Tongue (tissue), 2 donors: ENCODE measurements around the gene RAPGEF4. TPM values are rescaled to one million over a fixed set of nuclear protein-coding genes. Genes with fewer than 3 reads are reported as not detected.

Experiments used
- DNase-seq: peaks from one replicate; pipeline ENCODE4 v3.0.0-alpha.2; 2015
- total RNA-seq: library from RNA; depleted of rRNA; stranded (reverse); fragments of >200 nt; gene quantifications from one replicate; pipeline ENCODE4 v1.2.3, GENCODE V29; 2014

RAPGEF4 gene
- total RNA-seq, 1 donor from 2014 or later: 11.3 TPM

- DNase-seq: no peak
These were observed 202.5 kb downstream of the RAPGEF4 start for GRCh38 chr2:172937884-172938712.

GRCh38 chr2:172938713-172939375, 203.2 kb downstream of the RAPGEF4 start:
- DNase-seq: no peak

GRCh38 chr2:172943539-172943938, 207.9 kb downstream of the RAPGEF4 start:
- no peak for DNase-seq

- DNase-seq: no peak
These were observed 208.6 kb downstream of the RAPGEF4 start for GRCh38 chr2:172944022-172944793.

GRCh38 chr2:172944794-172945509, 209.3 kb downstream of the RAPGEF4 start:
- DNase-seq: no peak

- no peak for DNase-seq
These were observed 209.8 kb downstream of the RAPGEF4 start for GRCh38 chr2:172945510-172945850.

- no peak for DNase-seq
These were observed 212.0 kb downstream of the RAPGEF4 start for GRCh38 chr2:172947461-172948153.

GRCh38 chr2:172949522-172949921, 213.9 kb downstream of the RAPGEF4 start:
- no peak for DNase-seq

GRCh38 chr2:172950565-172950964, 214.9 kb downstream of the RAPGEF4 start:
- DNase-seq: no peak

- no peak for DNase-seq
These were observed 215.9 kb downstream of the RAPGEF4 start for GRCh38 chr2:172951554-172951953.

- DNase-seq: no peak
These were observed 217.8 kb downstream of the RAPGEF4 start for GRCh38 chr2:172953411-172953810.

- DNase-seq: no peak
These were observed 218.6 kb downstream of the RAPGEF4 start for GRCh38 chr2:172953970-172954852.

GRCh38 chr2:172955587-172955986, 219.9 kb downstream of the RAPGEF4 start:
- DNase-seq: no peak

GRCh38 chr2:172957734-172958133, 222.1 kb downstream of the RAPGEF4 start:
- DNase-seq: no peak

- no peak for DNase-seq
These were observed 226.4 kb downstream of the RAPGEF4 start for GRCh38 chr2:172962082-172962481.

- DNase-seq: no peak
These were observed 227.2 kb downstream of the RAPGEF4 start for GRCh38 chr2:172962824-172963223.

GRCh38 chr2:172964511-172965139, 229.0 kb downstream of the RAPGEF4 start:
- DNase-seq: no peak

- no peak for DNase-seq
These were observed 230.0 kb downstream of the RAPGEF4 start for GRCh38 chr2:172965433-172966212.
